22Rv1 (cell line): ENCODE data around the gene ARHGEF10L.
"Not testable (repeated sequence)": the region's sequence is repeated elsewhere in the genome, so short reads cannot be mapped to it uniquely, and the experiment has no call there.

Experiments
- H3K27ac ChIP-seq: fragments of 450-650 bp; 2 replicates; pipeline ENCODE4 v1.5.1; 2017
- CTCF ChIP-seq: fragments of 450-650 bp; IDR thresholded peaks from 2 replicates; pipeline ENCODE4 v1.5.1; 2017; ENCODE audit warnings: mild to moderate bottlenecking
- ZFX ChIP-seq: fragments of 450-650 bp; IDR thresholded peaks from 2 replicates; pipeline ENCODE4 v1.6.1; 2017; ENCODE audit warnings: antibody characterized with exemption, borderline replicate concordance

ARHGEF10L gene

GRCh38 chr1:17539477-17540254 lies at the start of gene ARHGEF10L:
Gene ARHGEF10L (plus strand): TSS chr1:17539698. CDS start chr1:17580596, 40,898 bp downstream.
- TF ChIP-seq ZFX: no peak
- TF ChIP-seq CTCF: no peak
- H3K27ac ChIP-seq: peak within 1 kb of the TSS; percentile 67

- H3K27ac ChIP-seq: not testable (repeated sequence)
Observed at GRCh38 chr1:17489768-17490417, 49.6 kb upstream of the ARHGEF10L start.

GRCh38 chr1:17490667-17491066 lies 48.8 kb upstream of the ARHGEF10L start:
- not testable (repeated sequence) for H3K27ac ChIP-seq

- no peak overlapping the region for H3K27ac ChIP-seq
- no peak for TF ChIP-seq ZFX
- TF ChIP-seq CTCF: peak; percentile 93
Observed at GRCh38 chr1:17494114-17494729, 45.3 kb upstream of the ARHGEF10L start.

GRCh38 chr1:17496419-17496818 lies 43.1 kb upstream of the ARHGEF10L start:
- no peak for TF ChIP-seq ZFX
- TF ChIP-seq CTCF: no peak
- H3K27ac ChIP-seq: no peak overlapping the region

GRCh38 chr1:17498214-17498613 lies 41.3 kb upstream of the ARHGEF10L start:
- no peak overlapping the region for H3K27ac ChIP-seq
- TF ChIP-seq CTCF: no peak
- TF ChIP-seq ZFX: no peak

GRCh38 chr1:17502326-17502778 lies 37.1 kb upstream of the ARHGEF10L start:
- H3K27ac ChIP-seq: no peak overlapping the region
- TF ChIP-seq ZFX: no peak
- TF ChIP-seq CTCF: peak; percentile 92

GRCh38 chr1:17503146-17503545 lies 36.4 kb upstream of the ARHGEF10L start:
- TF ChIP-seq CTCF: no peak
- TF ChIP-seq ZFX: no peak
- no peak overlapping the region for H3K27ac ChIP-seq

GRCh38 chr1:17507200-17507599 lies 32.3 kb upstream of the ARHGEF10L start:
- H3K27ac ChIP-seq: not testable (repeated sequence)
